Heart right ventricle (tissue), 16 donors: ENCODE results near the gene RNF113B. TPM values are rescaled to one million over a fixed set of nuclear protein-coding genes. Genes with fewer than 3 reads are reported as not detected.

Experiments
- ATAC-seq, 8 donors: fragments of 200-7000 bp; cut with Tn5 transposase; one replicate each; pipeline ENCODE4 v1.9.1; 2020; ENCODE audit warnings: mild to moderate bottlenecking in 8 of 8, moderate library complexity in 8 of 8, moderate number of reproducible peaks in 1 of 8
- DNase-seq, 2 donors: peaks; one replicate each; pipeline ENCODE4 v3.0.0-alpha.2; 2020
- H3K27ac ChIP-seq, 10 donors: fragments of 200-600 bp; sonication (generic) in 2 of 10; one replicate each; pipeline versions ENCODE4 v1.5.0 to v1.8.0; 2020 to 2022; ENCODE audit warnings: mild to moderate bottlenecking in 3 of 10
- H3K27me3 ChIP-seq, 7 donors: fragments of 200-600 bp; one replicate each; pipeline ENCODE4 v1.8.0; 2021 to 2022; ENCODE audit warnings: mild to moderate bottlenecking in 2 of 7
- H3K36me3 ChIP-seq, 9 donors: fragments of 200-600 bp; sonication (generic) in 1 of 9; one replicate each; pipeline versions ENCODE4 v1.5.0 to v1.8.0; 2020 to 2022; ENCODE audit warnings: mild to moderate bottlenecking in 2 of 9
- H3K4me1 ChIP-seq, 9 donors: fragments of 200-600 bp; sonication (generic) in 1 of 9; one replicate each; pipeline versions ENCODE4 v1.5.0 to v1.8.0; 2020 to 2022; ENCODE audit warnings: mild to moderate bottlenecking in 4 of 9
- H3K4me3 ChIP-seq, 10 donors: fragments of 200-600 bp; sonication (generic) in 2 of 10; one replicate each; pipeline versions ENCODE4 v1.5.0 to v1.8.0; 2020 to 2022; ENCODE audit warnings: mild to moderate bottlenecking in 7 of 10, moderate library complexity in 2 of 10
- H3K9me3 ChIP-seq, 11 donors: fragments of 200-600 bp in 10 of 11; sonication (generic) in 2 of 11; one replicate each; pipeline versions ENCODE4 v1.5.0 to v1.8.0; 2013 to 2022; ENCODE audit warnings: mild to moderate bottlenecking in 2 of 11, control low read depth in 1 of 11, moderate library complexity in 1 of 11
- WGBS, 2 donors: extraction: QIAGEN DNeasy Blood & Tissue Kit; methylation state at CpG; one replicate each; pipeline ENCODE4 v1.1.7; 2013; ENCODE audit warnings: inconsistent platforms in 1 of 2; 5-methylcytosine and 5-hydroxymethylcytosine counted together
- intact Hi-C, 10 donors: fragments of 100-400 bp; cut with DNase I; formaldehyde crosslinking; loops; one replicate each; pipeline versions ENCODE4 v1.11.1 to v1.14.2; 2022
- polyA plus RNA-seq, 2 donors: library from polyadenylated mRNA; stranded (reverse); fragments of 200-250 nt; gene quantifications; one replicate each; pipeline ENCODE4 v1.2.3, GENCODE V29; 2013
- total RNA-seq, 10 donors: library from RNA; stranded (reverse); fragmentation: NEBNext Ultra II Directional in 3 of 10; extraction: Animal tissue kit (Norgen Biotek cat#: 25700) in 3 of 10; gene quantifications; one replicate each; pipeline versions ENCODE4 v1.2.1 to v1.2.4, GENCODE V29; 2021 to 2023
- TF ChIP-seq, protein P1 (sequence below), 9 donors: fragments of 200-600 bp; sonication (generic) in 2 of 9; IDR thresholded peaks; one replicate each; pipeline versions ENCODE4 v1.5.0 to v1.8.0; 2021 to 2022; ENCODE audit warnings: antibody characterized with exemption in 9 of 9, mild to moderate bottlenecking in 5 of 9, moderate library complexity in 1 of 9
- donor health status: Arrhythmogenic right ventricular cardiomyopathy.
- donor health status: ischemic (EF 13 %, LVEDD 7.1; RV severe dilation, severe dysfunction).
- donor health status: healthy with polysubstance abuse.
- donor health status: DM: no; HTN: yes; CAD: no.
- donor health status: DM: no; HTN: no; CAD: no.
- donor health status: ischemic (EF 25% LVEDD 6.9; RV normal size, moderate dysfunction).
- donor health status: ischemic (EF 25% LVEDD 5.7; RV mildly dilated, moderate dysfunction).
- donor health status: healthy.
- donor health status: DM: yes; HTN: yes; CAD: no.
- donor health status: Ischemic cardiomyopathy.
- donor health status: ischemic (EF 35%, LVEDD 5.7; RV mildly dilated, moderate dysfunction).
- donor health status: nonischemic (EF 11% LVEDD 7.7; RV severe dilation, severe dysfunction).
- donor health status: DM: yes; HTN: yes; CAD: no.
- donor health status: PGD.
- donor health status: ischemic (EF 29% LVEDD 5.4; RV normal size, mild dysfunction).
- donor health status: nonischemic (EF 23%, LVEDD 6.1; RV moderate dilation, normal function).

The RNF113B gene
- total and polyA plus RNA-seq, 12 donors = not detected

- Histone ChIP-seq H3K4me1 (peaks cover 0 to 16% (median 0%) of the 10 kb centered on the region in 9 donors), H3K9me3 (peaks cover 0 to 28% (median 13%) of the 10 kb centered on the region in 11 donors), H3K27me3 (no peaks in the 10 kb centered on the region), H3K4me3 (no peak overlapping the region), H3K27ac (no peak overlapping the region), H3K36me3 (no peaks in the 10 kb centered on the region)
- ATAC-seq (no peak), DNase-seq (no peak)
- intact Hi-C loops = no loop called here
- TF ChIP-seq, protein P1, sequence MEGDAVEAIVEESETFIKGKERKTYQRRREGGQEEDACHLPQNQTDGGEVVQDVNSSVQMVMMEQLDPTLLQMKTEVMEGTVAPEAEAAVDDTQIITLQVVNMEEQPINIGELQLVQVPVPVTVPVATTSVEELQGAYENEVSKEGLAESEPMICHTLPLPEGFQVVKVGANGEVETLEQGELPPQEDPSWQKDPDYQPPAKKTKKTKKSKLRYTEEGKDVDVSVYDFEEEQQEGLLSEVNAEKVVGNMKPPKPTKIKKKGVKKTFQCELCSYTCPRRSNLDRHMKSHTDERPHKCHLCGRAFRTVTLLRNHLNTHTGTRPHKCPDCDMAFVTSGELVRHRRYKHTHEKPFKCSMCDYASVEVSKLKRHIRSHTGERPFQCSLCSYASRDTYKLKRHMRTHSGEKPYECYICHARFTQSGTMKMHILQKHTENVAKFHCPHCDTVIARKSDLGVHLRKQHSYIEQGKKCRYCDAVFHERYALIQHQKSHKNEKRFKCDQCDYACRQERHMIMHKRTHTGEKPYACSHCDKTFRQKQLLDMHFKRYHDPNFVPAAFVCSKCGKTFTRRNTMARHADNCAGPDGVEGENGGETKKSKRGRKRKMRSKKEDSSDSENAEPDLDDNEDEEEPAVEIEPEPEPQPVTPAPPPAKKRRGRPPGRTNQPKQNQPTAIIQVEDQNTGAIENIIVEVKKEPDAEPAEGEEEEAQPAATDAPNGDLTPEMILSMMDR (IDR thresholded peaks at IDR 0.05) = no peak
- 93 to 96% methylated on average over 8 of the region's 8 CpGs for WGBS, 2 donors
Measured at GRCh38 chr13:98201189-98201588, 24.1 kb upstream of the RNF113B start.

DNA sequence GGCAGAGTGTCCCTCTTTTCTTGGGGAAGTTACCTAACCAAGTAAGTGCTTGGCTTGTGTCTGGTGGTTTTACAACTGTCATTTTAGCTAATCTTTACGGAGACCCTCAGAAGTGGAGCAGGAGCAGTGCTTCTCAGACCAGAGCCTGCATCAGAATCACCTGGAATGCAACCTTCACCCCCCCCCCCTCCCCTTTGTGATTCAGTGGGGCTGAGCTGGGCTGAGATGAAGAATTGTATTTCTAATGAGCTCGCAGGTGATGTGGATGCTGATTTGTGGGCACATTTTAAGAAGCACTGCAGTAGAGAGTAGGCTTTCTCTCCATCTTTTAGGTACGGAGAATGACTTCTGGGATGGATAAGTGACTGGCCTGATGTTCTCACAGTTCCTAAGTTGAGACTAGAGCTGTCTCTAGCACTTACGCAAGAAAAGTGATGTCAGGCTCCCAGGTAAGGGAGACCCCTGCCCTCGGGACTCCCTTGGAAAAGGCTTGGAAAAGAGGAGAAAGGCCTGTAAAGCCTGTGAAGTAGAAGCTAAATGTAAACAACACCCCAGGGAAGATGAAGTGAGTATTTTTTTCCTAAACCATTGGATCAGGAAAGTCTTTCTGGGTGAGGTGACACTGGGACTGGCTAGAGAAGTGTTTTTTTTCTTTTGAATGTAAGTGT lies 23.3 kb upstream of the RNF113B start:
- WGBS, 2 donors = 91 to 95% methylated on average over 5 of the region's 5 CpGs
- ATAC-seq (no peak), DNase-seq (no peak)
- Histone ChIP-seq H3K9me3 (peaks cover 0 to 19% (median 6%) of the 10 kb centered on the region in 11 donors), H3K4me1 (peaks cover 0 to 16% (median 0%) of the 10 kb centered on the region in 9 donors), H3K27me3 (no peaks in the 10 kb centered on the region), H3K4me3 (no peak overlapping the region), H3K27ac (no peak overlapping the region), H3K36me3 (no peaks in the 10 kb centered on the region)
- intact Hi-C loops = no loop called here
- TF ChIP-seq, protein P1 (IDR thresholded peaks at IDR 0.05) = no peak

DNA sequence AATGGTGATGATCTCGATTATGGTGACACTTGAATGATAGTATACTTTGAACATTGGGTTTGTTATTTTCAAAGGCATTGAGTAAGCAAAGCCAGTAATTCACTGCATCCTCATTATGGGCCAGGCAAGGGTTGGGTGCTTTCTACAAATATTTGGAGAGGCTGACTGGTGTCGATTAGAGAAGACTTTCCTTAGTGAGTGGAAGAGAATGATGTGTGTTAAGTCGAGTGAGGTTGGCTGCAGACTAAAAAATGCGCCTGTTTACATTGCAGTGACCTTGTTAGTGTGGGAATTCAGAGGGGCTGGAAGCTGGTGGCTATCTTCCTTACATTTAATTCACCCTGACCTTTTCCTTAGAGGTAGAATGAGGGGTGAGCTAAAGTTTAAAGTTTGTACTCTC lies 22.4 kb upstream of the RNF113B start:
- H3K4me3 ChIP-seq = no peak overlapping the region
- no peaks in the 10 kb centered on the region for H3K27me3 ChIP-seq
- ATAC-seq = no peak
- peaks cover 0 to 16% (median 0%) of the 10 kb centered on the region in 9 donors for H3K4me1 ChIP-seq
- peaks cover 0 to 10% (median 0%) of the 10 kb centered on the region in 11 donors for H3K9me3 ChIP-seq
- intact Hi-C loops = no loop called here
- TF ChIP-seq, protein P1 (IDR thresholded peaks at IDR 0.05) = no peak
- no peak for DNase-seq
- H3K36me3 ChIP-seq = no peaks in the 10 kb centered on the region
- H3K27ac ChIP-seq = no peak overlapping the region
- 57 to 66% methylated on average over 4 of the region's 4 CpGs for WGBS, 2 donors

DNA sequence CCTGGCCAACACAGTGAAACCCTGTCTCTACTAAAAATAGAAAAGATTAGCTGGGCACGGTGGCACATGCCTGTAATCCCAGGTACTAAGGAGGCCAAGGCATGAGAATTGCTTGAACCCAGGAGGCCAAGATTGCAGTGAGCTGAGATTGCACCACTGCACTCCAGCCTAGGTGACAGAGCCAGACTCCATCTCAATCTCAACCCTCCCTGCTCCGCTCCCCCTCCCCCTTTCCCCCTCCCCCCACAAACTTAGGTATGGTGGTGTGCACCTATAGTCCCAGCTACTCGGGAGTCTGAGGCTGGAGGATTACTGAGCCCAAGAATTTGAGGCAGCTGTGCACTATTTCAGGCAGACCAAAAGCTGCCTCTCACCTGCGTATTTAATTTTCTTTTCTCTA lies 21.6 kb upstream of the RNF113B start:
- DNase-seq (no peak), ATAC-seq (no peak)
- TF ChIP-seq, protein P1 (IDR thresholded peaks at IDR 0.05) = no peak
- intact Hi-C loops = no loop called here
- Histone ChIP-seq H3K4me1 (peaks cover 0 to 16% (median 0%) of the 10 kb centered on the region in 9 donors), H3K4me3 (no peak overlapping the region), H3K27me3 (no peaks in the 10 kb centered on the region), H3K36me3 (no peaks in the 10 kb centered on the region), H3K9me3 (peaks cover 0 to 4% (median 0%) of the 10 kb centered on the region in 11 donors), H3K27ac (no peak overlapping the region)
- 78 to 90% methylated on average over 3 to 4 of the region's 4 CpGs for WGBS, 2 donors
